ENCODE data around the gene C2CD4A. TPM values are rescaled to one million over a fixed set of nuclear protein-coding genes. Genes with fewer than 3 reads are reported as not detected.

Gene C2CD4A
- total RNA-seq (2022; extraction: Qiagen RNA extraction), result 0.06 to 0.27 TPM (median 0.16 TPM) in 5 replicates

GRCh38 chr15:62066663-62067447 is at the start of gene C2CD4A:
Gene C2CD4A, plus strand, starts transcription at chr15:62066977. Its CDS starts 637 bp downstream, at chr15:62067614.

GRCh38 chr15:62060113-62060895 is 6.5 kb upstream of the C2CD4A start, which contains the start of gene VPS13C:
Gene VPS13C, minus strand, starts transcription at chr15:62060447. Its CDS starts 73 bp downstream, at chr15:62060374.

Other genes starting within 250 kb of the C2CD4A start
- 10.2 to 12.4 TPM (median 10.9 TPM) in 5 replicates for gene VPS13C, start 6.5 kb upstream of the C2CD4A start, total RNA-seq (2022; extraction: Qiagen RNA extraction)
- gene C2CD4B, start 98.3 kb downstream of the C2CD4A start, total RNA-seq (2022; extraction: Qiagen RNA extraction), result 0.14 to 0.41 TPM (median 0.19 TPM) in 5 replicates

Measured in A549 treated with Mapracorat at 1 μM for 4 hours (cell line).